GM13976 (cell line): ENCODE results near the gene FOXA1.

ENCODE experiments used
- DNase-seq: peaks from one replicate; pipeline ENCODE4 v3.0.0; 2012; ENCODE audit warnings: low spot score
- CTCF ChIP-seq: IDR thresholded peaks from 2 replicates; pipeline ENCODE4 v1.5.1; 2012; ENCODE audit warnings: borderline replicate concordance, mild to moderate bottlenecking; ENCODE audit not compliant: insufficient read depth; ENCODE audit errors: extremely low read depth, missing control alignments, control extremely low read depth
- in situ Hi-C: fragments of 300-500 bp; cut with MboI; formaldehyde crosslinking; loops from one replicate; pipeline ENCODE4 v1.12.0; 2022; ENCODE audit warnings: low sequenced_read_pairs, mixed read lengths, inconsistent platforms; ENCODE audit not compliant: unreplicated experiment

Gene FOXA1

GRCh38 chr14:37593511-37594237 lies 1.4 kb downstream of the FOXA1 start:
- DNase-seq, result no peak

GRCh38 chr14:37592482-37593408 lies 2.3 kb downstream of the FOXA1 start:
- in situ Hi-C loops, result no loop called here
- DNase-seq, result peak; percentile 23

More at GRCh38 chr14:37593511-37594237, 1.4 kb downstream of the FOXA1 start:
- in situ Hi-C loops, result no loop called here
- no peak for TF ChIP-seq CTCF

GRCh38 chr14:37591941-37592481 lies 3.0 kb downstream of the FOXA1 start:
- in situ Hi-C loops, result no loop called here
- peak; percentile 12 for DNase-seq
- no peak for TF ChIP-seq CTCF

More at GRCh38 chr14:37592482-37593408, 2.3 kb downstream of the FOXA1 start:
- TF ChIP-seq CTCF, result no peak

GRCh38 chr14:37591311-37591940 lies 3.6 kb downstream of the FOXA1 start:
- in situ Hi-C loops, result no loop called here
- TF ChIP-seq CTCF, result no peak
- DNase-seq, result peak; percentile 18

GRCh38 chr14:37590428-37591139 lies 4.5 kb downstream of the FOXA1 start:
- in situ Hi-C loops, result no loop called here
- TF ChIP-seq CTCF, result no peak
- no peak for DNase-seq
